GM19025 (cell line): ENCODE data around the gene KIAA0513.

Experiments
- ATAC-seq: cut with Tn5 transposase; IDR thresholded peaks from one replicate; pipeline ENCODE4 v1.9.1; 2021; ENCODE audit warnings: mild to moderate bottlenecking, low read depth, moderate library complexity; ENCODE audit not compliant: unreplicated experiment

KIAA0513 gene

DNA sequence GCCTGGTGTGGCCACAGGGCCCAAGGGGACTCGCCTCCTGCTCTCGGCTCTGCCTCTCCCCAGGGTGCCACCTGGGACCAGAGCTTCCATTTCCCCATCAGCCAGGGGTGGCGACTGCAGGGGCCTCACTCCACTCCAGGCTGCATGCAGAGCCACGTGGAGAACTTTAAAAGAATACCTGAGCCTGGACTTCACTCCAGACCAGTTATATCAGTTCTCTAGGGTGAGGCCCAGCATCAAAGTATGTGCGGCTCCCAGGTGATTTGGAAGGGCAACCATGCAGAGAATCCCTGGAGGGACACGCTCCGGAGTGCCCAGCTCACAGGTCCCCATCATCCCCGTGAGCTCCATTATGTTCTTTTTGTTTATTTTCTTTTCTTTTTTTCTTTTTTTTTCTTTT, 39.8 kb downstream of the KIAA0513 start:
- no peak for ATAC-seq

DNA sequence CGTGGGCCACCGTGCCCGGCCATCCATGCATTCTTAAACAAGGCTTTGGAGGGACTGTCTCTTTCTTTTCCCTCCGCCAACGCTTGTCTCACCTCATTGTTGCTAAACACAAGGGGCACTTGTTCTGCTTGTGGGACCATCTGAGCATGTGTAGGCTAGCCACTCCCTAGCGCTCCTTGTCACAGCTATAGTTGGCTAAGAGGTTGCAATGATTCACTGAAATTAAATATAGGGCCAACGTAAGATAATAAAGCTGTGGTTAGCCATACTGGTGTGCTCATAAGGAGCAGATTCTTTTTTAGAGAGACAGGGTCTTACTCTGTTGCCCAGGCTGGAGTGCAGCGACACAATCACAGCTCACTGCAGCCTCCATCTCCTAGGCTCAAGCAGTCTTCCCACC, 41.2 kb downstream of the KIAA0513 start:
- no peak for ATAC-seq

DNA sequence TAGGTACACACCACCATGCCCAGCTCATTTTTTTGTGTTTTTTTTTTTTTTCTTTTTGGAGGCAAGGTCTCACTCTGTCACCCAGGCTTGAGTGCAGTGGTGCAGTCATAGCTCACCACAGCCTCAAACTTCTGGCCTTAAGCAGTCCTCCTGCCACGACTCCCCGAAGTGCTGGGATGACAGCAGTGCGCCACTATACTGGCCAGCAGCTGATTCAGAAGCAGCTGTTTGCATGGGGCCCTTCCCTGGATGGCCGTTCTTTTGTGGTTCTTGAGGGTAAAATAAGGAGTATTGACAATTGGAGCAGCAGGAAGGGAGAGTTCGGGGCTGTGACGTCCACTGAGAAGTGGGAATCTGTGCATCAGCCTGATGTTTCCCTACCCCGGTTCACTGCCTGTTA, 41.6 kb downstream of the KIAA0513 start:
- no peak for ATAC-seq

DNA sequence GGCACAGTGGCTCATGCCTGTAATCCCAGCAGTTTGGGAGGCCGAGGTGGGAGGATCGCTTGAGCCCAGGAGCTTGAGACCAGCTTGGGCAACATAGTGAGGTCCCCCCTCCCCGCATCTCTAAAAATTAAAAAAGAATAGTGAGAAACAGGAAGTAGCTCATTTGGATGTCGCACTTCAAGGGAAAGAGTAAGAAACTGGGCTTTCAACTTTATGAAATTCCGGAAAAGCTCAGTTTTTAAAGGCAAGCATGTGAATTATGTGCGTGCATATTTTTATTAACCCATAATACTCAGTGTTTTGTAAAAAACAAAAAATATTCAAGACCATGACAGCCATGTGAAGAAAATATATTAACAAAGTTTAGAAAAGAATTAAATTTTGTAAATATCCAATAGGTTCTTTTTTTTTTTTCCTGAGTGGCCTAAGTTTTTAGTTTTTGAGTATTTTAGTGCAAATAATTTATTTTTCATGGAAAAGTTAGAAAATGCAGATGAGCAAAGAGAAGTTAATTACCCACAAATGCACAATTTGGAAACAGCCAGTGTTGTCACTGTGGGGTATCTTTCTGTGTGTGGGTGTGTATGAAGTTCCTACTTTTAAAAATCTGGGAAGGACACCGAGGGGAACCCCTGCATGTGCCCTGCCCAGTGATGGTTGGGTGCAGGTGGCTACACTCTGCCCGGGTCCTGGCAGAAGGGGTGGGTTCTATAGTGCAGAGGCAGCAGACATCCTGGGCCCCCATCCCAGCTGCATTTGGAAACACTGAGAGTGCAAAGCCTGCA, 44.7 kb downstream of the KIAA0513 start:
- no peak for ATAC-seq

DNA sequence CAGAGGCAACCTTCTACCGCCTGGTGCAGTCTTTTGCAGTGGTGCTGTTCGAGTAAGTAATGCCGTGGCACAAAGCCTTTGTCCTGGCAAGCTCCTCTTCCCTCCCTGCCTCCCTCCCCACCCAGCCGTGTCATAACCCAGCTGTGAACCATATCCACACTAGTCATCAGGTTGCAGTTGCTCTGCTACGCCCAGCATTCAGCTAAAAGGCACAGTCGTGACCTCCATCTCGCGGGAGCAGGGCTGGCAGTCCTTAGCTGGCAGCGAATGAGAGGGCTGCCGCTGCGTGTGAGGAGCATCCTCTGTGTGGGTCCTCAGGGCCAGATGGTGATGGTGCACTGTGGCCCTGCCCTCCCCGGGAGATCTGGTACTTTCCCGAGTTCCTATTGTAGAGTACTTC, 45.4 kb downstream of the KIAA0513 start:
- ATAC-seq = no peak

DNA sequence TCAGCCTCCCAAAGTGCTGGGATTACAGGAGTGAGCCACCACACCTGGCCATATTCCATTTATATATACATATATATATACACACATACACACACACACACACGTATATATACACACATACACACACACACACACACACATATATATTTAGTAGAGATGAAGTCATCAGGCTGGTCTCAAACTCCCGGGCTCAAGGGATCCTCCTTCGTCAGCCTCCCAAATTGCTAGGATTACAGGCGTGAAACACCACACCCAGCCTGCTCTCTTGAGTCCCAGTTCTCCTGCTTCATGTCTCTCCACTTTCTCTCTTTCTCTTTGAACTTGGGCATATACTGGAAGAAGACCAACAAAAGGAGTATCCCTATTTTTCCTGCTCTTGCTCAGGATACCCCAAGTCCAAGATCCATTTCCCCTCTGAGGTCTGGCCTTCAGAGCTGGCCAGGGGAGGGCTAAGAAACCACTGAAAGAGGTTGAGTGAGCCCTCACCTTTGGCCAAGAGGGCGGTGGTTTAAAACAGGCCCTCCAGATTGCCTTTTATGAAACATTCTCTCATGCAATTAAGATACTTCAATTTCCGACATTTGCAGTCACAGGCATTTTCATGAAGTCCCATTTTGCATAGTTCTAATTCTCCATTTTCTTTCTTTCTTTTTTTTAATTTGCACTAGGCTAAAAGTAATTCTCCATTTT, 46.8 kb downstream of the KIAA0513 start:
- ATAC-seq = no peak

DNA sequence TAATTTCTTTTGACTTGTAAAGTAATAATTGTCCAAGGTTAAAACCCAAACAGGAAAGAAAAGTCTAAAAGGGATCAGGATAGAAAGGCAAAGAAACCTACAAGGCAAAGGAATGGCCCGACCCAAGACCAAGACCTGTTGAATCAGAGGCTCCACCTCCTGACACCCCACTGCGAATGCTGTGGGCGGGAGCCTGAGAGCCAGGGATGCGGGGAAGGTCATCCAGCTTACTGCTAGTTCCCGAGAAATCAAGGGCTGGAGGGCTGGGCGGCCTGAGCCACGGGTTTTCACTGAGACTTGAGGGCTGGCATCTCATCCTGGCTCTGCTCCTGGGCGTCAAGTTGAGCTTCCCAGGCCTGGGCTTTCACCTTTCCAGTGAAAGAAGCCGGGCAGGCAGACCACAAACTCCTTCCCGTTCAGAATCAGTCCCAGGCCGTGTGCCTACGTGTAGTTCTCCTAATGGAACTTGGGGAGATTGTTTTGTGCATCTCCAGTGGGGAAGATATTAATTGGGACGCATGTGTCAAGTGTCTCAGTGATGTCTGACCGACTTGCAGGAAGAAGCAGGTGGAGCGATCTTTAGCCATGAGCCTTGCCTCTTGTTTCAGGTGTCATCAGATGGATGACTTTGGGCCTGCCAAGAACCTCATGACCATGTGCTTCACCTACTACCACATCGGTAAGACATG, 47.8 kb downstream of the KIAA0513 start:
- no peak for ATAC-seq

DNA sequence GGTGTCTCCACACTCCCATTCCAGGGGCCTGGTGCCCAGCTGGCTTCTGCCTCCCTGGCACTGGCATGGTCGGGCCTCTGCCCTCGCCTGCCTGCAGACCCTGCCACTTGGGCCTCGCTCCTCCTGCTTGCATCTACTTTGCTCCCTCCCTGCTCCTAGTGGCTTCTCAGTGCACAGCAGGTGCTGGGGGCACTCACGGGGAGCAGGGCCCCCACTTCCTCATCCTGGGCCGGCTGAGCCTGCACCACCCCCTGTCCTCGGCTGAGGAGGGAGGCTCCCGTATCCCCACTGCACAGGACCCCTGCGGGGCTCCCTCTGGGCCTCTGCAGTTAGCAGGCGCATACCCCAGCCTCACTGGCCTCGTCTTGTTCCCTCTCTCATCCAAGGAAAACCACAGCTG, 49.4 kb downstream of the KIAA0513 start:
- ATAC-seq = no peak

DNA sequence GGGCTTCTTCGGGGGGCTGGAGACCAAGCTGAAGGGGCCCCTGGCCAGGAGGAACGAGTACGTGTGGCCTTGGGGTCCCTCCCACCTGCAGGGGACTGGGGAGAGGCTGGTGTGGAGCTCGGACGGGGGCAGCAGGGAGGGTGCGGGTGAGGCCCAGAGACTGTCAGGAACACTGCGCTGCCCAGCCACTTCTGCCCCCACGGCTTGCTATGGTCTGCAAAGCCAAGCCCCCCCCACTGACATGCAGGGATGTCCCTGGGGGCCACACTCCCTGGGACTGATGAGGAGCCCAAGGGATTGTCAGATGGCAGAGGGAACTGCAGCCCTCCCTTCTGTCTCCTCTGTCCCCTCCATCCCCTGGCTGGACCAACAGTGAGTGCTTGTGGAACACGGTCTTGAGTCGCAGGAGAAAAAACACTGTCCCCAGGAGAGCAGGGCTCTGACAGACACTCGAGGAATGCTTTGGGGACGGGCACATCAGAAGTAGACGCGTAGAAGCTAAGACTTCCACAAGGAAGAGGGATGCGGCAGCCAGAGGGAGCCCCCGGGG, 50.1 kb downstream of the KIAA0513 start:
- ATAC-seq = no peak

DNA sequence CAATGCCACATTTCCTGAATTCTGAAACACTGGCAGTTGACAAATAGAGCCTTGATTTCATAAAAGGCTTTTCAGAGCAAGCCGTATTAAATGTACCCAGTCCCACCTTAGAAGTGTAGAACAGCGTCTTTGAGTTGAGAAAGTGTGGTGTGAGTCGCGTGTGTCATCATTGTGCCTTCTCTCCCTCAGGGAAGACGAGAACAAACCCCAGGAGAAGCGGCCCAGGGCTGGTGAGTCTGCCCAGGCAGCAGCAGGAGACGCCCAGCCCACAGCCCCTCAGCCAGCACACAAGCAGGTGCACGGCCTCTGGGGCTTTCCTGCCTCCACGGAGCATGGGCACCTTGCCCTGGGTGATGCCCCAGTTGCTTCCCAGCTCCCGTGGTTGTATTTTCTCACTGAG, 50.6 kb downstream of the KIAA0513 start:
- no peak for ATAC-seq

DNA sequence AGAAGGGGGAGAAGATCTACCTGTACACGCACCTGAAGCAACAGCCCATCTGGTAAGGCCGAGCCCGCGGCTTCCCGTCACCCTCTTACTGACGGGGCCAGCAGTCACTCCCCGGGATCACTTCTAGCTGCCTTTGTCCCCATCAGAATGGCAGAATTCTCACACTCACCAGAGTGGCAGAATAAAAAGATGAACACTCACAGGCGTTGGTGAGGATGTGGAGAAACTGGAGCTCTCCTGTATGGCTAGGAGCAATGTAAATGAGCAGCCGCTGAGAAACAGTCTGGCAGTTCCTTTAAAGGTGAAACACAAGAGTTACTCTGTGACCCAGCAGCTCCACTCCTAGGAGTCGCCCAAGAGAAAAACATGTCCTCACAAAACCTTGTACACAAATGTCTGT, 51.4 kb downstream of the KIAA0513 start:
- no peak for ATAC-seq

DNA sequence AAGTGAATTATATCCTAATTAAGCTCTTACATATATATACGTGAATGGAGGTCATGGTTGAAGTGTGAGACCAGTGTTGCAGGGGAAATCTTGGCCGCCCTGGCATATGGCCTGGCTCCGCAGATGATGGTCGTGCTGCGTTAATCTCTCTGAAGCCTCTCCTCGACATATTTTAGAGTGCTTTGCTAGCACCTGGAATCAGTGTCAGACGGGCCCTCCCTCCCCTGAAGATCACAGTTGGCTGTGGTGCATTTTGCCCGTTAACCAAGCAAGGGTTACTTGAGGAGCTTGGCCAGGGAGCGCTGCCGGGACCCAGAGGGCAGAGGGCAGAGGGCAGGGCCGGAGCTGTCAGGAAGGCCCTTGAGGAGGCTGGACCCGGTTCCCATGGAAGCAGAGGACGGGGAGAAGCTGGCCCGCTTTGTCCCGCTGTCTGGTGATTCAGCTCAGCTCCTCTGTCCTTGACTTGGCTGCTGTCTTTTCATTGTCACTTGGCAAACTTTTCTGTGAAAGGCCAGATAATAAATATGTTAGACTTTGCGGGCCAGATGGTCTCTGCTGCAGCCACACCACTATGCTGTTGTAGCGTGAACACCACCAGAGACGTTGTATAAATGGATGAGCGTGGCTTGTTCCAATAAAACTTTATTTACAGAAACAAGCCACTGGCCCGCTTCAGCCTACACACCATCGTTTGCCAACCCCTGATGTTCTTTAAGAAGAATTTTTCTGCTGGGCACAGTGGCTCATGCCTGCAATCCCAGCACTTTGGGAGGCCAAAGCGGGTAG, 52.4 kb downstream of the KIAA0513 start:
- no peak for ATAC-seq

DNA sequence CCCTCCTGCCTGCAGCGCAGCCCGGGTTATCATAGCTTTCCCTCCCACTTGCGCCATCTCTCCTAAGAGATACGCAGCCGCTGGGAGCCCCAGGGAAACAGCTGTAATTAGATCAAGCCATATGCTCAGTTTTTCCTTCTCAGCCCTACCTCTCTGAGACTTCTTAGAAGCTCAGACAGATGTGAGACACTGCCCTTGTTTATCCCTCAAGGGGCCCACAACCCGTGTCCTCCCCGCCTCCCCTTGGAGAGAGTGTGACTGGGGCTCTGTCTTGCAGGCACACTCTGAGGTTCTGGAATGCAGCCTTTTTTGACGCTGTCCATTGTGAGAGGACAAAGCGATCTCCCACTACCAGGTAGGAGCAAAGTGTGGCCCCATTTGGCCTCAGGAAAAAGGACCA, 53.4 kb downstream of the KIAA0513 start:
- ATAC-seq = no peak

DNA sequence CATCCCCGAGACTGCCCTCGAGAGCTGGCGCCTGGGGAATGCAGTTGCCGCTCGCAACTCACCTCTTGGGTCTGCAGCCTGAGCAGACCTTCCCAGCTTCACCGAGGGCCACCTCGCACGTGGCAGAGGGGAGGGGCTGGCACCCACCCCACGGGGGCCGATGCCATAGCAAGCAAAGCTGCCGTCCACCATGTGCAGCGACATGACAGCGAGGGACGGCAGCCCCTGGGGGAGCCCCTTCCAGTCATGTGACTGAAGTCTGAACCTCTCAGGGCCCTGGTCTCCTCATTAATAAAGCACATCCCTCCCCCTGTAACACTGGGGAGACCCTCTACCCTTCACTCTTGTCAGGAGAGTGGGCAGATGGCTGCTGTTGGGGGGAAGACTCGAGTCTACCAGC, 54.2 kb downstream of the KIAA0513 start:
- no peak for ATAC-seq

DNA sequence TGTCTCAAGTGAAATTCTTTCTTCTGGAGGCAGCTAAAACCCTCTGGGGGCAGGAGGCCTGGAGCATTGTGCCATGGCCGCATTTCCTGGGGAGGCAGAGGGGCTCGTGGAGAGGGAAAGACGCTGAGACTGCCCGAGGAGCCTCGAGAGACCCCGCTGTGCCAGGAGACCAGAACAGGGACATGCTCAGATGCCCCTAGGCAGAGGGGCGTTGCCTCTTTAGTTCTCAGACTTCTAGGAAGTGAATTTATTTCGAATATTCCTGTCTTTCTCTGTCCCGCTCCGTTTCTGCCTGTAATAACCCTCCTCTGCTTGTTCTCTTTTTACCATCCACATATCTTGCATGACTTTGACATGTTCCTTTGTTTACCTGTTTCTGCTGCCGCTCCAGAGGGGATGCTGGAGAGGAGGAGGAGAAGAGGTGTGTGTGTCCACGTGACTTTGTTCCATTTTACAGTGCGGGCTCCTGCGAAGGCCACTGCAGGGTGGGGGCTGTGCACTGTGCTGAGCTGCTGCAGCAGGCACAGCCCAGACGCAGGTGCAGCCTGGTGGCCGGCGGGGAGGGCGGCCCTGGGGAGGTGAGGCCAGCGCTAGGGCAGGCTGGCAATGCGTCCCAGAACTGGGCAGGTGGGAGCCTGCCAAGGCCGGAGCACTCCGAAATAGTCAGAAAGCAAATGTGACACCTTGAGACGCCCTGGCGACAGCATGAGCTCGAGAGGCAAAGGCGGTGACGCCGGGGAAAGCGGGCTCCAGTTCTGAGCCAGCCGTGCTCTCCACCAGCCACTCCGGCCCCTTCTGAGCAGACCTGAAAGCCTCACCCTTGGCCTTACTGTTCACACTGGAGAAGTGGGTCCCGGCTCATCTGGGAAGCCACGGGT, 54.8 kb downstream of the KIAA0513 start:
- ATAC-seq = no peak

DNA sequence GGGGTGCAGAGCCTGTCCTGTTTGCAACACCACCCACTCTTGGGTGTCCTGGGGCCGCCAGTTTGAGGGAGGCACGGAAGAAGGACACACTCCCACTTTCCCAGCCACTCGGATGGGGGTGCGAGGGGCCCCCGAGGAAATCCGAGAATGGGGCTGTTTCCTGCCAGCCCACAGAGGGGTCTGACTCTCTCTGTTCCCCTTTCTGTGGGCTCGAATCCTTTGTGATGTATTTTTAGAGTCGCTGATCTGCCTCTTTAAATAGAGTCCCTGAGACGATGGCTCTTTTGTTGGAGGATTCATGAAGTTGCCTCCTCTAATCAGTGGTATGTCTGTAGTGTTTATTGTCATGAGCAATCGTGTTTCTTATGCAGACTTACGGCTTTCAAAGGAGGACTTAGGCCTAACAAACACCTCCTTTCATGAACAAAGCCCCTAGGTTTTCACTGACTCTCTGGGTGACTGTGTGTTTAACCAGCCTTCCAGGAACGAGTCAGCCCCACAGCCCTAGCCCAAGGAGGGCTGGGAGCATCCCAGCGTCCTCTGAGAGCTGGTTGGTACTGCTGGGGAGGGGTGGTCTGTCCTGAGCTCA, 55.5 kb downstream of the KIAA0513 start:
- no peak for ATAC-seq

DNA sequence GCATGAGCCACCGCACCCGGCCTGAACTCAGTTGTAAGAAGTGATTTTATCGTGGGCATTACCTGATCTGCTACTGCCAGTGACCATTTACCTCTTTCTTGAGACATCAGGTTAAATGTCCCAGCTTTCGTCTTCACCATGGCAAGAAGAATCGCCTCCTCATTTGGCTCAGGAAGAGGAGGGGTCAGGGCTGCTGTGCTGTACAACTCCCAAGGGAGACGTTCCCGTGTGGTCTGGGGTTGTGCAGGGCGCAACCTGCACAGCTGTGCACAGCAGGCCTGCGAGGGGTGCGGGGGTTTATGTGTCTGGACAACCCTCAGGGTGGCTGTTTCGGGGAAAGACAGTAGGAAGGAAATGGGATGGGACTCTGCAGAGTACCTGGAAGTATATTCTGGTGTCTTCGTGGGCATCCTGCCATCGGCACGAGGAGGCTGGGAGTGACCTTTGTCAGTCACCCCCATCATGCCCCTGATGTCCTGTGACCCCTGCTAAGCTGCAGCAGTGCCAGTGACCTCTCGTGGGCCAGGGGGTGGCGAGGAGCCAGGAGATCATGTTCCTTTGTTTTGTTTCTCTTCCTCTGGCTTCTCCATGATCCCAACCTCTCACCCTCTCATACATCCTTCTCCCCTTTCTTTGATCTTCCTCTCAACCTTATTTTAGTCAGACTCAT, 57.4 kb downstream of the KIAA0513 start:
- no peak for ATAC-seq

DNA sequence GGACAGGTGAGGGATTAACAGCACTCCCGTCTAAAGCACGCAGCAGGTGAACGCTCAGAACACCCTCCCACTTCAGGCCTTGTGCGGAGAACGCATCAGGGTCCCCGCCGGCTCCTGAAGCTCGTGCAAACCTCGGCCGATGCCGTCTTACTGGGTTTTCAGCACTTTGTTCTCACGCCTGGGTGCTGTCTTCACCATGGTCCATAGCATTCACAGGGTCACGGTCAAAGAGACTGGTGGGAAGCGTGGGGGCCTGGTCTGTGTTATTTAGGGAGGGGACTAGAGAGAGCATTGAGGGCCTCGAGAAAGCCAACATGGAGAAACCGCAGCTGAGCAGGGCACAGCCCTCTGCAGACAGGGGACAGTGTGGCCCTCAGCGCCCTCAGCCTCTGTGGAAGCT, 58.1 kb downstream of the KIAA0513 start:
- no peak for ATAC-seq
